ENCODE measurements around the gene B9D1. TPM values are rescaled to one million over a fixed set of nuclear protein-coding genes. Genes with fewer than 3 reads are reported as not detected.

B9D1 gene
- polyA plus RNA-seq, 1 experiment, result 55.8 TPM

DNA sequence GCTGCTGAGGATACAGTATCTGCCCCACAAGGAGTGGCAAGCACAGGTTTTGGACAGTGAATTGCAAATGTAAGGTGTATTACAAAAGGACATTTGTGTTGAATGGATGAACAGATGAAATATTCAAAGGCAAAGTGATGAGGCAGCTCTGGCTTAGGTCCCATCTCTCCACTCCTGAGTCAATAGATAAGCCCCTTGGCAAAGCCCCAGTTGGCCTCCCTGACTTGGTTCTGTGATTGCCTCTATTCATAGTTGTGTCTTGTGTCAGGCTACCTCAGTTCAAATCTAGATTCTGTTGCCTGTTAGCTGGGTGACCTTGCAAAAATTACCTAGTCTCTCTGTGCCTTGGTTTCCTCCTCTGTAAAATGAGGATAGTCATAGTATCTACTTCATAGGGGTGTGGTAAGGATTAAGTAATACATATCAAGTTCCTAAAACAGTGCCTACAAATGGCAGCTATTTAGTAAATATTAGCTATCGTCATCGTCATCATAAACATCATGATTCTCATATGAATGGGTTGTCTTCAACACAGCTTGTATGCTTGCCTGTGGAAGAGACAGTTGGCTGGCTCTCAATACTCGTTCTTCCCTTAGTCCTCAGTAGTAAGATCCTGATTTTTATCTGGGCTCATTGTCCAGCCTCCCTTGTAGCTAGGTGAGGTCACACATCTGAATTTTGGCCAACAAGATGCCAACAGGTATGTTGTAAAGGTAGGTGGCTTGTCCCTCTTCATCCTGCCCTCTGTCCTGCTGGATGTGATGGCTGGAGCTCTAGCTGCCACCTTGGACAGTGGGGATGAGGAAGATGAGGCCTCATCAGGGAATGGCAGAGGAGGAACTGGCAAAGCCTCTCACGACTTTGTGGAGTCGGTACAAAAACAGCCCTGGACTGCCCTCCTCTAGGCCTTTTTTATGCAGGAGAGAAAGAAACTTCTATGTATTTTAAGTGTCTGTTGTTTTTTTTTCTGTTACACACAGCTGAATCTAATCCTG, 26.6 kb upstream of the B9D1 start:
- Histone ChIP-seq H3K27me3 (ENCODE audit: control insufficient read depth, insufficient read depth, low read length) (no peaks in the 10 kb centered on the region), H3K4me3 (ENCODE audit: low read depth, low read length) (no peak overlapping the region), H3K36me3 (ENCODE audit: control insufficient read depth, insufficient read depth, low read length) (peaks cover 9% of the 10 kb centered on the region)
- CTCF ChIA-PET, result interaction anchor here (1.2 to 10.2 kb wide), 5 partner anchors 9 to 59 kb away, joined by 3 to 78 read pairs (median 5); partner anchors contain the start of genes B9D1 and RNF112
- TF ChIP-seq, protein P1, sequence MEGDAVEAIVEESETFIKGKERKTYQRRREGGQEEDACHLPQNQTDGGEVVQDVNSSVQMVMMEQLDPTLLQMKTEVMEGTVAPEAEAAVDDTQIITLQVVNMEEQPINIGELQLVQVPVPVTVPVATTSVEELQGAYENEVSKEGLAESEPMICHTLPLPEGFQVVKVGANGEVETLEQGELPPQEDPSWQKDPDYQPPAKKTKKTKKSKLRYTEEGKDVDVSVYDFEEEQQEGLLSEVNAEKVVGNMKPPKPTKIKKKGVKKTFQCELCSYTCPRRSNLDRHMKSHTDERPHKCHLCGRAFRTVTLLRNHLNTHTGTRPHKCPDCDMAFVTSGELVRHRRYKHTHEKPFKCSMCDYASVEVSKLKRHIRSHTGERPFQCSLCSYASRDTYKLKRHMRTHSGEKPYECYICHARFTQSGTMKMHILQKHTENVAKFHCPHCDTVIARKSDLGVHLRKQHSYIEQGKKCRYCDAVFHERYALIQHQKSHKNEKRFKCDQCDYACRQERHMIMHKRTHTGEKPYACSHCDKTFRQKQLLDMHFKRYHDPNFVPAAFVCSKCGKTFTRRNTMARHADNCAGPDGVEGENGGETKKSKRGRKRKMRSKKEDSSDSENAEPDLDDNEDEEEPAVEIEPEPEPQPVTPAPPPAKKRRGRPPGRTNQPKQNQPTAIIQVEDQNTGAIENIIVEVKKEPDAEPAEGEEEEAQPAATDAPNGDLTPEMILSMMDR (IDR thresholded peaks at IDR 0.05; ENCODE audit: insufficient read depth, low read depth, low read length), result no peak
- DNase-seq (ENCODE audit: low read depth), result no peak
- POLR2A ChIA-PET, result no interaction called here

DNA sequence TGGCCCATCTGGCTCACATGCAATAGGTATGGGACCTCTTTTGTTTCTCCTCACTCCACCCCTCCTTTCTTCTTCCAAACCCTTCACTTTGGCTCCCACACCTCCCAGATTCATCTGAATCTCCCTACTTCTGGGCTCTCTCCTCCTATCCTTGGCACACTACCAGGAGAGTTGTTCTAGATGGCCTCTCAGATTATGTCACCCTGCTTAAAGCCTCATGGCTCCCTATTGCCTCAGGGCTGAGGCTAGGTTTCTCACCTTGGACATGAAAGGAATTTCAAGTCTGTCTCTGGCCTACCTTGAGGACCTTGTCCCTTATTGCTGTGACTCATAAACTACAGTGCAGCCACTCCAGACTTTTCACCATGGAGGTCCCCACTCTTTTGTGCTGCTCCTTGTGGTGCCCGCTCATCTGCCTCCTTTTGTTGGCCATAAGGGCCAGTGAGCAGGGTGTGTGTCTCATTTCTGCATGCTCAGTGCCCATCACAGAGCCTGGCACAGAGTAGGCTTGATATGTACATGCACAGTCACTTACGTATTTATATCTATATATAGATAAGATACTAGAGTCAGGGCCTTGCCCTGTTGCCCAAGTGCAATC, 25.5 kb upstream of the B9D1 start:
- POLR2A ChIA-PET, result interaction anchor here (2.0 kb wide), 1 partner anchor 10 kb away, joined by 15 read pairs; the partner anchor contains the start of gene MAPK7
- Histone ChIP-seq H3K4me3 (ENCODE audit: low read depth, low read length) (no peak overlapping the region), H3K36me3 (ENCODE audit: control insufficient read depth, insufficient read depth, low read length) (peaks cover 17% of the 10 kb centered on the region), H3K27me3 (ENCODE audit: control insufficient read depth, insufficient read depth, low read length) (no peaks in the 10 kb centered on the region)
- TF ChIP-seq, protein P1 (IDR thresholded peaks at IDR 0.05; ENCODE audit: insufficient read depth, low read depth, low read length), result no peak
- DNase-seq (ENCODE audit: low read depth), result peak; percentile 34
- CTCF ChIA-PET, result interaction anchor here (1.2 to 10.2 kb wide), 5 partner anchors 8 to 60 kb away, joined by 3 to 78 read pairs (median 5); partner anchors contain the start of genes B9D1 and RNF112

DNA sequence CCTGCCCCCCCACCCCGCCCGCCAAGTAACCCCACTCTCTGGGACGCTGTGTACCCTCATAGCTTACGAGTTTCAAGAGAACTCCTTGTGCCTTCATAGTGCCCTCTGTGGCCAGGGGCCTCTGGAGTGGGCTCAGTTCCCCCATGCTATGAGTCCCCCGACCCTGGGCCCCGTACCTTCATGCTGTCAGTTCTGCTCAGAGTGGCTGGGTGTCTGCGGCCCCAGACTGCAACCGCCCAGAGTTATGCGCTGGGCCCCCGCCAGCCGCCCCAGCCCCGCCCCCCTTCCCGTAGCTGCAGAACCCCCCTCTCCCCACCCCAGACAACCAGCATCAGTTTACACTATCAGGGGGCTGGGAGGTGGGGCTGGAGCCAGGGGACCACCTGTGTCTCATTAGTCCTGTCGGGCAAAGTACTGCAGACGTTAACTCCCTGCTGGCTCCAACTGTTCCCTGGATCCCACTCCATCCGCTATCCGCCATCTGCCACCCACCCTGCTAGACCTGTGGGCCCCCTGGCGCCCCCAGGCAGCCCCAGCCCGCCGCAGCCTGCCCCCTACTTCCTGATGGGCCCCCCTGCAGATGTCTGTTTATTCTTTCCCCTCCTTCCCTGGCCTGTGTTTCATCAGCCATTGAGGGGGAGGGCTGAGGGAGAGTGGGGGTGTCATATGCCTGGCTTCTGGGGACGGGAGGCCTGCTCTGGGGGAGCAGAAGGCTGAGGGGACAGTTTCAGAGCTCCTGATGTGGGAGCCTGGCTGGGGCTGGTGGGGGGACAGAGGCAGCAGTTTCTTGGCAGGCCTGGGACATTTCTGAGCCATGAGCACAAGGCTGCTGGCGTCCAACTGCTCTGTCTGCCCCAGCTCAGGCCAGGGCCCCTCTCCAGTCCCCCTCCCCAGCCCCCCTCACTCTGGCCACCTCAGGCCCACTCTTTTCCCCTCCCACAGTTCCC, 24.7 kb upstream of the B9D1 start, which contains the start of gene MFAP4:
Gene MFAP4 (minus strand): TSS at position 217 of the 947 bp plus-strand sequence. CDS start 35 bp downstream, at position 182.
- TF ChIP-seq, protein P1 (IDR thresholded peaks at IDR 0.05; ENCODE audit: insufficient read depth, low read depth, low read length), result no peak
- H3K27me3 ChIP-seq (ENCODE audit: control insufficient read depth, insufficient read depth, low read length), result no peaks in the 10 kb centered on the region
- H3K4me3 ChIP-seq (ENCODE audit: low read depth, low read length), result peak within 1 kb of the TSS; percentile 53
- DNase-seq (ENCODE audit: low read depth), result peak; percentile 68
- H3K36me3 ChIP-seq (ENCODE audit: control insufficient read depth, insufficient read depth, low read length), result peaks cover 23% of the 10 kb centered on the region
- CTCF ChIA-PET, result interaction anchor here (0.8 to 10.2 kb wide), 2 partner anchors 24 to 61 kb away, joined by 5 to 78 read pairs; partner anchors contain the start of gene B9D1
- POLR2A ChIA-PET, result interaction anchor here (0.7 to 2.0 kb wide), 2 partner anchors 9 to 23 kb away, joined by 4 to 15 read pairs; partner anchors contain the start of gene MAPK7

DNA sequence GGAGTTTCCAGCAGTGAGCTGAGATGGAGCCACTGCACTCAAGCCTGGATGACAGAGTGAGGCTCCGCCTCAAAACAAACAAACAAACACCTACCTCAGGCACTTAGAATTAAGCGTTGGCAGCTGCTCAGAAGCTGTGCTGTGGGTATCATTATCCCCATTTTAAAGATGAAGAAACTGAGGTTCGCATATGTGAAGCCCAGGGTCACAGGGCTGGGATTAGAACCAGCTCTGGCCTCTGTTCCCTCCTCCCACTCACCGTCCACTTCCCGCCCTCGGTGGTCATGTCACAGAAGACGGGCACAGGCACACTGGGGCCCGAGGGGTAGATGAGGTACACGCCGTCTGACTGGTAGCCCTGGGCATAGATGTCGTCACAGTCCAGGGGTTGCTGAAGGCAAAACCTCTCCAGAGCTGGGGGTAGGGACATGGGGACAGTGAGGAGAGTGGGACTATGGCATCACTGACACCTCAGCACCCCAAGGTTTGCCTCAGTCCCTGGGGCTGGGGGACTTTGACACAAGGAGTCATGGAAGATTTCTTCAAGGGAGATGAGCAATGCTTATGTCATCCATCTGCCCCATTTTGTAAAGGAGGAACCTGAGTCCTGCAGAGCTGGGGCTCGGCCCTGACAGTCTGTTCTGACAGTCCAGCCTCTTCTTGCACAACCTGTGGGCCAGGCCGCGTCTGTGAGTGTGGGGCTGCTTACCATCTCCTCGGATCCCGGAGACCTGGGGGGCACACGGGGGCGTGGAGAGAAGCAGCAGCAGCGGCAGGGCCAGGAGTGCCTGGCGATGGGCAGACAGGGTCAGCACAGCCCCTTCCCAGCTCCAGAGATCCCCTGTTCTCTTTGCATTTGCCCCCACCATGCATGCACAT, 23.8 kb upstream of the B9D1 start:
- TF ChIP-seq, protein P1 (IDR thresholded peaks at IDR 0.05; ENCODE audit: insufficient read depth, low read depth, low read length), result no peak
- CTCF ChIA-PET, result interaction anchor here (0.6 to 10.2 kb wide), 5 partner anchors 19 to 62 kb away, joined by 3 to 78 read pairs (median 5); partner anchors contain the start of genes B9D1 and RNF112
- POLR2A ChIA-PET, result interaction anchor here (0.7 to 2.0 kb wide), 2 partner anchors 8 to 24 kb away, joined by 4 to 15 read pairs; partner anchors contain the start of gene MAPK7
- H3K27me3 ChIP-seq (ENCODE audit: control insufficient read depth, insufficient read depth, low read length), result no peaks in the 10 kb centered on the region
- peaks cover 26% of the 10 kb centered on the region for H3K36me3 ChIP-seq (ENCODE audit: control insufficient read depth, insufficient read depth, low read length)
- DNase-seq (ENCODE audit: low read depth), result peak; percentile 53
- peak overlapping the region; percentile 53 for H3K4me3 ChIP-seq (ENCODE audit: low read depth, low read length)
